ENCODE results near the gene DNAJC5G.

The DNAJC5G gene

GRCh38 chr2:27275211-27276150 lies at the start of gene DNAJC5G:
DNAJC5G (plus strand) TSS chr2:27275433; CDS start chr2:27276729, 1,296 bp downstream.
- no peak for DNase-seq (ENCODE audit: low read depth)
- TF ChIP-seq CTCF (IDR thresholded peaks at IDR 0.05; ENCODE audit: insufficient read depth, low read depth, low read length, missing control alignments): no peak
- no peak within 1 kb of the TSS for H3K4me3 ChIP-seq (ENCODE audit: low read depth, low read length)

GRCh38 chr2:27225526-27225925 lies 49.7 kb upstream of the DNAJC5G start:
- H3K4me3 ChIP-seq (ENCODE audit: low read depth, low read length): no peak overlapping the region
- no peak for DNase-seq (ENCODE audit: low read depth)
- TF ChIP-seq CTCF (IDR thresholded peaks at IDR 0.05; ENCODE audit: insufficient read depth, low read depth, low read length, missing control alignments): no peak

- H3K4me3 ChIP-seq (ENCODE audit: low read depth, low read length): no peak overlapping the region
- no peak for TF ChIP-seq CTCF (IDR thresholded peaks at IDR 0.05; ENCODE audit: insufficient read depth, low read depth, low read length, missing control alignments)
- DNase-seq (ENCODE audit: low read depth): no peak
Observed at GRCh38 chr2:27227501-27227900, 47.7 kb upstream of the DNAJC5G start.

GRCh38 chr2:27231921-27232320 lies 43.3 kb upstream of the DNAJC5G start:
- no peak for DNase-seq (ENCODE audit: low read depth)
- no peak for TF ChIP-seq CTCF (IDR thresholded peaks at IDR 0.05; ENCODE audit: insufficient read depth, low read depth, low read length, missing control alignments)
- H3K4me3 ChIP-seq (ENCODE audit: low read depth, low read length): no peak overlapping the region

- TF ChIP-seq CTCF (IDR thresholded peaks at IDR 0.05; ENCODE audit: insufficient read depth, low read depth, low read length, missing control alignments): no peak
- DNase-seq (ENCODE audit: low read depth): no peak
- H3K4me3 ChIP-seq (ENCODE audit: low read depth, low read length): no peak overlapping the region
Observed at GRCh38 chr2:27233341-27233740, 41.9 kb upstream of the DNAJC5G start.

GRCh38 chr2:27236136-27236535 lies 39.1 kb upstream of the DNAJC5G start:
- no peak for DNase-seq (ENCODE audit: low read depth)
- no peak overlapping the region for H3K4me3 ChIP-seq (ENCODE audit: low read depth, low read length)
- no peak for TF ChIP-seq CTCF (IDR thresholded peaks at IDR 0.05; ENCODE audit: insufficient read depth, low read depth, low read length, missing control alignments)

Measured in GM12865 (cell line).